Peyer's patch (tissue), 4 donors: ENCODE measurements around the gene A2M.

ENCODE experiments used
- POLR2A ChIP-seq, 2 donors: fragments of 450-650 bp; IDR thresholded peaks; one replicate each; pipeline ENCODE4 v1.5.1; 2017; ENCODE audit warnings: antibody characterized with exemption in 2 of 2, mild to moderate bottlenecking in 2 of 2, moderate library complexity in 2 of 2
- TF ChIP-seq, protein P1 (sequence below), 6 experiments: fragments of 450-650 bp in 4 of 6; fragments of 200-600 bp in 2 of 6; sonication (generic) in 1 of 6; IDR thresholded peaks; one replicate each; pipeline ENCODE4 v1.5.1; 2017 to 2019; ENCODE audit warnings: antibody characterized with exemption in 6 of 6, mild to moderate bottlenecking in 3 of 6, moderate library complexity in 1 of 6

- TF ChIP-seq POLR2A (IDR thresholded peaks at IDR 0.05): no peak
- TF ChIP-seq, protein P1, sequence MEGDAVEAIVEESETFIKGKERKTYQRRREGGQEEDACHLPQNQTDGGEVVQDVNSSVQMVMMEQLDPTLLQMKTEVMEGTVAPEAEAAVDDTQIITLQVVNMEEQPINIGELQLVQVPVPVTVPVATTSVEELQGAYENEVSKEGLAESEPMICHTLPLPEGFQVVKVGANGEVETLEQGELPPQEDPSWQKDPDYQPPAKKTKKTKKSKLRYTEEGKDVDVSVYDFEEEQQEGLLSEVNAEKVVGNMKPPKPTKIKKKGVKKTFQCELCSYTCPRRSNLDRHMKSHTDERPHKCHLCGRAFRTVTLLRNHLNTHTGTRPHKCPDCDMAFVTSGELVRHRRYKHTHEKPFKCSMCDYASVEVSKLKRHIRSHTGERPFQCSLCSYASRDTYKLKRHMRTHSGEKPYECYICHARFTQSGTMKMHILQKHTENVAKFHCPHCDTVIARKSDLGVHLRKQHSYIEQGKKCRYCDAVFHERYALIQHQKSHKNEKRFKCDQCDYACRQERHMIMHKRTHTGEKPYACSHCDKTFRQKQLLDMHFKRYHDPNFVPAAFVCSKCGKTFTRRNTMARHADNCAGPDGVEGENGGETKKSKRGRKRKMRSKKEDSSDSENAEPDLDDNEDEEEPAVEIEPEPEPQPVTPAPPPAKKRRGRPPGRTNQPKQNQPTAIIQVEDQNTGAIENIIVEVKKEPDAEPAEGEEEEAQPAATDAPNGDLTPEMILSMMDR (IDR thresholded peaks at IDR 0.05): no peak
These were observed 33.2 kb upstream of the A2M start for GRCh38 chr12:9148926-9149325.
